GM12878 (cell line): Measurements from ENCODE around the gene TRAP1. TPM values are rescaled to one million over a fixed set of nuclear protein-coding genes. Genes with fewer than 3 reads are reported as not detected.

ENCODE experiments used
- BCLAF1 ChIP-seq: fragments of 450-650 bp; IDR thresholded peaks from 2 replicates; pipeline ENCODE4 v1.6.1; 2017; ENCODE audit warnings: antibody characterized with exemption, mild to moderate bottlenecking, moderate library complexity
- CBX5 ChIP-seq: sonication (generic); IDR thresholded peaks from 2 replicates; pipeline ENCODE4 v1.6.1; 2016; ENCODE audit warnings: low read depth, moderate library complexity, mild to moderate bottlenecking, inconsistent platforms
- HCFC1 ChIP-seq: fragments of 150-350 bp; IDR thresholded peaks from 2 replicates; pipeline ENCODE4 v1.6.1; 2014; ENCODE audit warnings: low read length
- MEF2A ChIP-seq: IDR thresholded peaks from 2 replicates; pipeline ENCODE4 v1.6.1; 2011; ENCODE audit warnings: low read depth, mild to moderate bottlenecking, low read length, moderate library complexity; ENCODE audit not compliant: insufficient read depth
- NFXL1 ChIP-seq: fragments of 450-650 bp; IDR thresholded peaks from 2 replicates; pipeline ENCODE4 v1.6.1; 2017; ENCODE audit warnings: antibody characterized with exemption, mild to moderate bottlenecking, borderline replicate concordance
- REST ChIP-seq: IDR thresholded peaks from 2 replicates; pipeline ENCODE4 v1.6.1; 2012; ENCODE audit warnings: mild to moderate bottlenecking, low read depth, low read length
- TCF3 ChIP-seq: IDR thresholded peaks from 2 replicates; pipeline ENCODE4 v1.6.1; 2012; ENCODE audit warnings: low read depth, mild to moderate bottlenecking, low read length, borderline replicate concordance; ENCODE audit not compliant: insufficient read depth
- ZBTB33 ChIP-seq: fragments of 450-650 bp; IDR thresholded peaks from 2 replicates; pipeline ENCODE4 v1.6.1; 2017; ENCODE audit warnings: mild to moderate bottlenecking
- polyA plus RNA-seq, 11 experiments: library from polyadenylated mRNA; depleted of rRNA in 4 of 11; unstranded in 6 of 11; stranded (reverse) in 5 of 11; fragments of >200 nt; fragmentation: Nextera tagmentation in 4 of 11; fragmentation: Illumina TruSeq in 1 of 11; extraction: Ambion mirVana in 4 of 11; extraction: Trizol in 1 of 11; gene quantifications; 1 replicate in 1 of 11; 2 replicates in 10 of 11; pipeline versions ENCODE4 v1.2.1 to v1.2.3, GENCODE V29; 2011 to 2016; ENCODE audit warnings: inconsistent platforms in 2 of 11, missing spikeins in 2 of 11, low read depth in 1 of 11
- total RNA-seq, 4 experiments: library from RNA; depleted of rRNA in 3 of 4; stranded (reverse); fragments of >200 nt in 3 of 4; fragmentation: Illumina TruSeq in 1 of 4; extraction: Trizol in 1 of 4; gene quantifications; 2 replicates each; pipeline versions ENCODE4 v1.2.1 to v1.2.3, GENCODE V29; 2013 to 2021
- TF ChIP-seq, protein P1 (sequence below): fragments of 450-650 bp; IDR thresholded peaks from 2 replicates; pipeline ENCODE4 v1.6.1; 2016; ENCODE audit warnings: mild to moderate bottlenecking, moderate library complexity, borderline replicate concordance
- TF ChIP-seq, protein P2 (sequence below): fragments of 450-650 bp; IDR thresholded peaks from 2 replicates; pipeline ENCODE4 v1.6.1; 2017; ENCODE audit warnings: mild to moderate bottlenecking, moderate library complexity

TRAP1 gene
- total and polyA plus RNA-seq, 10 of the 15 experiments (the other 5 are each of a cell fraction or from before 2014, with no cell fraction given) = 16.3 to 442 (median 241) TPM

DNA sequence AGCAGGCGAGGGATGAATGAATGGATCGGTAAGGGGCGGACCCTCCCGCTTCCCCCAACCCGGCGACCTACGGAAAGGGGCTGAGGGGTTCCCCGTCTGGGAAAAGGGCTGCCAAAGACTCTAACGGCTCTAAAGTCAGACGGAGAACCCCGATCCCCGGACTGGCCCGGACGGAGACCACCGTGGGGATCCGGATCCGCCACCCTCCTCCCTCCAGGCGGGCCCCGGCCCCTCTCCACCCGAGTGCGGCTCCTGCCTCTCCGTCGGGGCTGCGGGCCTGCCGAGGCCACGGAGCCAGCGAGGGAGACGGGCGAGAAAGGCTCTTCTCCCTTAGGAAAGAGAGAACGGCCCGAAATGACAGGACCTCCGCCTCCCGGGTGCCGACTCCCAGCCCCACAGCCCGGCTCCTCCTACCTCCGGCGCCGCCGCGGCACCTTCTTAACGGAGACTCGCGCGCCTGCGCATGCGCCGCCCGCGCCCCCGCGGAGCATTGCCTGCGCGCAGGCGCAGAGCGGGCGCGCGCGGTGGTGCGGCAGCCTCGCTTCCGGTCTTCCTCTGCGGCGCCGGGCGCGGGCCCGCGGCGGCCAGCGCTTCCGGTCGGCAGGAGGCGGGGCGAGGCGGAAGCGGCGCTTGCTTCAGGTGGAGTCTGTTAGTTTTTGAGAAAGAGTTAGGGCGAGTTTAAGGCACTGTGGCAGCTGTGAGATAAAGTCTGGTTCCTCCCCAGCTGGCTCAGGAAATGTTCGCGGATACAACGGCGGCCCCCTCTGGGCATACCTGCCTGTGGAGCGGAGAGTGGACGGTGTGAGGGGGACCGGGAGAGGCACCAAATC lies 106.0 kb downstream of the TRAP1 start, which contains the start of gene SLX4 (continued):
- TF ChIP-seq, protein P1, sequence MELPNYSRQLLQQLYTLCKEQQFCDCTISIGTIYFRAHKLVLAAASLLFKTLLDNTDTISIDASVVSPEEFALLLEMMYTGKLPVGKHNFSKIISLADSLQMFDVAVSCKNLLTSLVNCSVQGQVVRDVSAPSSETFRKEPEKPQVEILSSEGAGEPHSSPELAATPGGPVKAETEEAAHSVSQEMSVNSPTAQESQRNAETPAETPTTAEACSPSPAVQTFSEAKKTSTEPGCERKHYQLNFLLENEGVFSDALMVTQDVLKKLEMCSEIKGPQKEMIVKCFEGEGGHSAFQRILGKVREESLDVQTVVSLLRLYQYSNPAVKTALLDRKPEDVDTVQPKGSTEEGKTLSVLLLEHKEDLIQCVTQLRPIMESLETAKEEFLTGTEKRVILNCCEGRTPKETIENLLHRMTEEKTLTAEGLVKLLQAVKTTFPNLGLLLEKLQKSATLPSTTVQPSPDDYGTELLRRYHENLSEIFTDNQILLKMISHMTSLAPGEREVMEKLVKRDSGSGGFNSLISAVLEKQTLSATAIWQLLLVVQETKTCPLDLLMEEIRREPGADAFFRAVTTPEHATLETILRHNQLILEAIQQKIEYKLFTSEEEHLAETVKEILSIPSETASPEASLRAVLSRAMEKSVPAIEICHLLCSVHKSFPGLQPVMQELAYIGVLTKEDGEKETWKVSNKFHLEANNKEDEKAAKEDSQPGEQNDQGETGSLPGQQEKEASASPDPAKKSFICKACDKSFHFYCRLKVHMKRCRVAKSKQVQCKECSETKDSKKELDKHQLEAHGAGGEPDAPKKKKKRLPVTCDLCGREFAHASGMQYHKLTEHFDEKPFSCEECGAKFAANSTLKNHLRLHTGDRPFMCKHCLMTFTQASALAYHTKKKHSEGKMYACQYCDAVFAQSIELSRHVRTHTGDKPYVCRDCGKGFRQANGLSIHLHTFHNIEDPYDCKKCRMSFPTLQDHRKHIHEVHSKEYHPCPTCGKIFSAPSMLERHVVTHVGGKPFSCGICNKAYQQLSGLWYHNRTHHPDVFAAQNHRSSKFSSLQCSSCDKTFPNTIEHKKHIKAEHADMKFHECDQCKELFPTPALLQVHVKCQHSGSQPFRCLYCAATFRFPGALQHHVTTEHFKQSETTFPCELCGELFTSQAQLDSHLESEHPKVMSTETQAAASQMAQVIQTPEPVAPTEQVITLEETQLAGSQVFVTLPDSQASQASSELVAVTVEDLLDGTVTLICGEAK = no peak; the same call in 1 of the 2 replicates
- TF ChIP-seq TCF3 (no peak), ZBTB33 (no peak), NFXL1 (no peak), BCLAF1 (no peak), CBX5 (no peak), REST (no peak), HCFC1 (peak; percentile 50), MEF2A (no peak)
- TF ChIP-seq, protein P2, sequence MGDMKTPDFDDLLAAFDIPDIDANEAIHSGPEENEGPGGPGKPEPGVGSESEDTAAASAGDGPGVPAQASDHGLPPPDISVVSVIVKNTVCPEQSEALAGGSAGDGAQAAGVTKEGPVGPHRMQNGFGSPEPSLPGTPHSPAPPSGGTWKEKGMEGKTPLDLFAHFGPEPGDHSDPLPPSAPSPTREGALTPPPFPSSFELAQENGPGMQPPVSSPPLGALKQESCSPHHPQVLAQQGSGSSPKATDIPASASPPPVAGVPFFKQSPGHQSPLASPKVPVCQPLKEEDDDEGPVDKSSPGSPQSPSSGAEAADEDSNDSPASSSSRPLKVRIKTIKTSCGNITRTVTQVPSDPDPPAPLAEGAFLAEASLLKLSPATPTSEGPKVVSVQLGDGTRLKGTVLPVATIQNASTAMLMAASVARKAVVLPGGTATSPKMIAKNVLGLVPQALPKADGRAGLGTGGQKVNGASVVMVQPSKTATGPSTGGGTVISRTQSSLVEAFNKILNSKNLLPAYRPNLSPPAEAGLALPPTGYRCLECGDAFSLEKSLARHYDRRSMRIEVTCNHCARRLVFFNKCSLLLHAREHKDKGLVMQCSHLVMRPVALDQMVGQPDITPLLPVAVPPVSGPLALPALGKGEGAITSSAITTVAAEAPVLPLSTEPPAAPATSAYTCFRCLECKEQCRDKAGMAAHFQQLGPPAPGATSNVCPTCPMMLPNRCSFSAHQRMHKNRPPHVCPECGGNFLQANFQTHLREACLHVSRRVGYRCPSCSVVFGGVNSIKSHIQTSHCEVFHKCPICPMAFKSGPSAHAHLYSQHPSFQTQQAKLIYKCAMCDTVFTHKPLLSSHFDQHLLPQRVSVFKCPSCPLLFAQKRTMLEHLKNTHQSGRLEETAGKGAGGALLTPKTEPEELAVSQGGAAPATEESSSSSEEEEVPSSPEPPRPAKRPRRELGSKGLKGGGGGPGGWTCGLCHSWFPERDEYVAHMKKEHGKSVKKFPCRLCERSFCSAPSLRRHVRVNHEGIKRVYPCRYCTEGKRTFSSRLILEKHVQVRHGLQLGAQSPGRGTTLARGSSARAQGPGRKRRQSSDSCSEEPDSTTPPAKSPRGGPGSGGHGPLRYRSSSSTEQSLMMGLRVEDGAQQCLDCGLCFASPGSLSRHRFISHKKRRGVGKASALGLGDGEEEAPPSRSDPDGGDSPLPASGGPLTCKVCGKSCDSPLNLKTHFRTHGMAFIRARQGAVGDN = peak; percentile 82
